ENCODE measurements around the gene AOPEP. TPM values are rescaled to one million over a fixed set of nuclear protein-coding genes. Genes with fewer than 3 reads are reported as not detected.

The AOPEP gene
- polyA plus RNA-seq, 1 of the 3 experiments (the other 2 are of a cell fraction), result 54.6 TPM

GRCh38 chr9:94791435-94791834 lies 64.9 kb downstream of the AOPEP start:
- no peak for TF ChIP-seq FOXJ3 (CRISPR knock-in tag; IDR thresholded peaks at IDR 0.05)
- no peak for TF ChIP-seq POLR2AphosphoS5 (IDR thresholded peaks at IDR 0.05; ENCODE audit: low read depth, low read length)
- no peak for TF ChIP-seq MAX (IDR thresholded peaks at IDR 0.05; ENCODE audit: low read depth)
- no peak overlapping the region for H2AFZ ChIP-seq (ENCODE audit: low read depth)
- no peaks in the 10 kb centered on the region for H4K20me1 ChIP-seq (ENCODE audit: insufficient read depth)
- H3K9ac ChIP-seq, result no peak overlapping the region
- H3K9me2 ChIP-seq, result no peaks in the 10 kb centered on the region
- no peak for DNase-seq
- H3K79me2 ChIP-seq (ENCODE audit: insufficient read depth), result no peaks in the 10 kb centered on the region; the same call in 1 of the 2 replicates
- H3K27ac ChIP-seq (ENCODE audit: low read depth in 2 of 2, low read length in 1 of 2), result no peak overlapping the region
- H3K27me3 ChIP-seq (ENCODE audit: insufficient read depth), result no peaks in the 10 kb centered on the region
- peaks cover 7 to 9% of the 10 kb centered on the region in 2 experiments for H3K36me3 ChIP-seq (replicated peaks in 1 of 2; ENCODE audit: control insufficient read depth in 1 of 2, insufficient read depth in 2 of 2, low read length in 1 of 2)
- ChIA-PET POLR2A (no interaction called here), CTCF (interaction anchor here (0.6 to 1.5 kb wide), 3 partner anchors 122 to 336 kb away, joined by 3 read pairs; no protein-coding TSS in a partner anchor)
- no peak overlapping the region for H3K4me2 ChIP-seq
- no peak overlapping the region for H3K4me3 ChIP-seq (ENCODE audit: low read depth in 2 of 2, low read length in 1 of 2)
- H3K4me1 ChIP-seq (ENCODE audit: control insufficient read depth in 1 of 2, insufficient read depth in 2 of 2, low read depth in 1 of 2, low read length in 1 of 2), result peaks cover 11 to 16% of the 10 kb centered on the region in 2 experiments; a peak in 2 of 4 replicates
- 99% methylated on average over 4 of the region's 4 CpGs for WGBS (ENCODE audit: low lambda C conversion rate)
- H3F3A ChIP-seq (replicated peaks; ENCODE audit: insufficient read depth), result peaks cover 4% of the 10 kb centered on the region
- no peaks in the 10 kb centered on the region for H3K9me3 ChIP-seq

- Histone ChIP-seq H3K27ac (ENCODE audit: low read depth in 2 of 2, low read length in 1 of 2) (peak overlapping the region; percentile 23 to 75; a peak in 3 of 4 replicates), H2AFZ (ENCODE audit: low read depth) (no peak overlapping the region), H3K4me2 (no peak overlapping the region; the same call in 1 of the 2 replicates), H3K9me3 (no peaks in the 10 kb centered on the region), H3K9ac (peak overlapping the region; percentile 14; the same call in 1 of the 2 replicates), H3K9me2 (no peaks in the 10 kb centered on the region), H3K27me3 (ENCODE audit: insufficient read depth) (no peaks in the 10 kb centered on the region), H4K20me1 (ENCODE audit: insufficient read depth) (no peaks in the 10 kb centered on the region), H3K79me2 (ENCODE audit: insufficient read depth) (no peaks in the 10 kb centered on the region), H3F3A (replicated peaks; ENCODE audit: insufficient read depth) (peaks cover 4% of the 10 kb centered on the region), H3K36me3 (replicated peaks in 1 of 2; ENCODE audit: control insufficient read depth in 1 of 2, insufficient read depth in 2 of 2, low read length in 1 of 2) (peaks cover 7 to 9% of the 10 kb centered on the region in 2 experiments), H3K4me3 (ENCODE audit: low read depth in 2 of 2, low read length in 1 of 2) (no peak overlapping the region), H3K4me1 (ENCODE audit: control insufficient read depth in 1 of 2, insufficient read depth in 2 of 2, low read depth in 1 of 2, low read length in 1 of 2) (peaks cover 11 to 12% of the 10 kb centered on the region in 2 experiments; a peak in 2 of 4 replicates)
- ChIA-PET CTCF (no interaction called here), POLR2A (no interaction called here)
- 88% methylated on average over 5 of the region's 5 CpGs for WGBS (ENCODE audit: low lambda C conversion rate)
- DNase-seq, result no peak
- no peak for TF ChIP-seq YY1 (IDR thresholded peaks at IDR 0.05; ENCODE audit: low read depth)
- no peak for TF ChIP-seq FOSL2 (IDR thresholded peaks at IDR 0.05; ENCODE audit: borderline replicate concordance, low read depth)
- TF ChIP-seq EP300 (IDR thresholded peaks at IDR 0.05; ENCODE audit: borderline replicate concordance in 1 of 2, low read depth in 1 of 2, low read length in 1 of 2), result no peak
- TF ChIP-seq, protein P1, sequence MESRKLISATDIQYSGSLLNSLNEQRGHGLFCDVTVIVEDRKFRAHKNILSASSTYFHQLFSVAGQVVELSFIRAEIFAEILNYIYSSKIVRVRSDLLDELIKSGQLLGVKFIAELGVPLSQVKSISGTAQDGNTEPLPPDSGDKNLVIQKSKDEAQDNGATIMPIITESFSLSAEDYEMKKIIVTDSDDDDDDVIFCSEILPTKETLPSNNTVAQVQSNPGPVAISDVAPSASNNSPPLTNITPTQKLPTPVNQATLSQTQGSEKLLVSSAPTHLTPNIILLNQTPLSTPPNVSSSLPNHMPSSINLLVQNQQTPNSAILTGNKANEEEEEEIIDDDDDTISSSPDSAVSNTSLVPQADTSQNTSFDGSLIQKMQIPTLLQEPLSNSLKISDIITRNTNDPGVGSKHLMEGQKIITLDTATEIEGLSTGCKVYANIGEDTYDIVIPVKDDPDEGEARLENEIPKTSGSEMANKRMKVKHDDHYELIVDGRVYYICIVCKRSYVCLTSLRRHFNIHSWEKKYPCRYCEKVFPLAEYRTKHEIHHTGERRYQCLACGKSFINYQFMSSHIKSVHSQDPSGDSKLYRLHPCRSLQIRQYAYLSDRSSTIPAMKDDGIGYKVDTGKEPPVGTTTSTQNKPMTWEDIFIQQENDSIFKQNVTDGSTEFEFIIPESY (IDR thresholded peaks at IDR 0.05; ENCODE audit: borderline replicate concordance, low read depth), result no peak
- TF ChIP-seq, protein P2, sequence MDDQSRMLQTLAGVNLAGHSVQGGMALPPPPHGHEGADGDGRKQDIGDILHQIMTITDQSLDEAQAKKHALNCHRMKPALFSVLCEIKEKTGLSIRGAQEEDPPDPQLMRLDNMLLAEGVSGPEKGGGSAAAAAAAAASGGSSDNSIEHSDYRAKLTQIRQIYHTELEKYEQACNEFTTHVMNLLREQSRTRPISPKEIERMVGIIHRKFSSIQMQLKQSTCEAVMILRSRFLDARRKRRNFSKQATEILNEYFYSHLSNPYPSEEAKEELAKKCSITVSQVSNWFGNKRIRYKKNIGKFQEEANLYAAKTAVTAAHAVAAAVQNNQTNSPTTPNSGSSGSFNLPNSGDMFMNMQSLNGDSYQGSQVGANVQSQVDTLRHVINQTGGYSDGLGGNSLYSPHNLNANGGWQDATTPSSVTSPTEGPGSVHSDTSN (IDR thresholded peaks at IDR 0.05), result no peak
- no peak for TF ChIP-seq MAX (IDR thresholded peaks at IDR 0.05; ENCODE audit: low read depth)
- TF ChIP-seq TEAD4 (IDR thresholded peaks at IDR 0.05; ENCODE audit: borderline replicate concordance, insufficient read depth), result no peak
- TF ChIP-seq POLR2AphosphoS5 (IDR thresholded peaks at IDR 0.05; ENCODE audit: low read depth, low read length), result no peak
- TF ChIP-seq SIN3A (IDR thresholded peaks at IDR 0.05; ENCODE audit: borderline replicate concordance, low read depth, low read length), result no peak
- TF ChIP-seq NFIC (IDR thresholded peaks at IDR 0.05; ENCODE audit: borderline replicate concordance), result no peak
- TF ChIP-seq SMC3 (IDR thresholded peaks at IDR 0.05; ENCODE audit: low read depth, low read length), result no peak
- TF ChIP-seq FOXM1 (IDR thresholded peaks at IDR 0.05; ENCODE audit: low read depth), result no peak
- TF ChIP-seq USF1 (IDR thresholded peaks at IDR 0.05; ENCODE audit: borderline replicate concordance, low read depth), result no peak
- no peak for TF ChIP-seq RXRA (IDR thresholded peaks at IDR 0.05; ENCODE audit: borderline replicate concordance, low read depth)
- no peak for TF ChIP-seq JUND (IDR thresholded peaks at IDR 0.05)
- TF ChIP-seq, protein P3, sequence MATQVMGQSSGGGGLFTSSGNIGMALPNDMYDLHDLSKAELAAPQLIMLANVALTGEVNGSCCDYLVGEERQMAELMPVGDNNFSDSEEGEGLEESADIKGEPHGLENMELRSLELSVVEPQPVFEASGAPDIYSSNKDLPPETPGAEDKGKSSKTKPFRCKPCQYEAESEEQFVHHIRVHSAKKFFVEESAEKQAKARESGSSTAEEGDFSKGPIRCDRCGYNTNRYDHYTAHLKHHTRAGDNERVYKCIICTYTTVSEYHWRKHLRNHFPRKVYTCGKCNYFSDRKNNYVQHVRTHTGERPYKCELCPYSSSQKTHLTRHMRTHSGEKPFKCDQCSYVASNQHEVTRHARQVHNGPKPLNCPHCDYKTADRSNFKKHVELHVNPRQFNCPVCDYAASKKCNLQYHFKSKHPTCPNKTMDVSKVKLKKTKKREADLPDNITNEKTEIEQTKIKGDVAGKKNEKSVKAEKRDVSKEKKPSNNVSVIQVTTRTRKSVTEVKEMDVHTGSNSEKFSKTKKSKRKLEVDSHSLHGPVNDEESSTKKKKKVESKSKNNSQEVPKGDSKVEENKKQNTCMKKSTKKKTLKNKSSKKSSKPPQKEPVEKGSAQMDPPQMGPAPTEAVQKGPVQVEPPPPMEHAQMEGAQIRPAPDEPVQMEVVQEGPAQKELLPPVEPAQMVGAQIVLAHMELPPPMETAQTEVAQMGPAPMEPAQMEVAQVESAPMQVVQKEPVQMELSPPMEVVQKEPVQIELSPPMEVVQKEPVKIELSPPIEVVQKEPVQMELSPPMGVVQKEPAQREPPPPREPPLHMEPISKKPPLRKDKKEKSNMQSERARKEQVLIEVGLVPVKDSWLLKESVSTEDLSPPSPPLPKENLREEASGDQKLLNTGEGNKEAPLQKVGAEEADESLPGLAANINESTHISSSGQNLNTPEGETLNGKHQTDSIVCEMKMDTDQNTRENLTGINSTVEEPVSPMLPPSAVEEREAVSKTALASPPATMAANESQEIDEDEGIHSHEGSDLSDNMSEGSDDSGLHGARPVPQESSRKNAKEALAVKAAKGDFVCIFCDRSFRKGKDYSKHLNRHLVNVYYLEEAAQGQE (IDR thresholded peaks at IDR 0.05; ENCODE audit: low read depth, low read length), result no peak
These were observed 66.0 kb downstream of the AOPEP start for GRCh38 chr9:94792511-94792910.
